ENCODE data around the gene KLRK1. TPM values are rescaled to one million over a fixed set of nuclear protein-coding genes. Genes with fewer than 3 reads are reported as not detected.
"Not testable (repeated sequence)": the region's sequence is repeated elsewhere in the genome, so short reads cannot be mapped to it uniquely, and the experiment has no call there.

Gene KLRK1
- total RNA-seq, 1 donor from 2014 or later = 12.8 TPM

GRCh38 chr12:10392394-10392930, 2.6 kb upstream of the KLRK1 start:
- Histone ChIP-seq H3K9me3 (no peaks in the 10 kb centered on the region), H3K36me3 (no peaks in the 10 kb centered on the region), H3K27me3 (no peaks in the 10 kb centered on the region), H3K4me1 (no peaks in the 10 kb centered on the region), H3K4me3 (no peak overlapping the region), H3K27ac (no peak overlapping the region)
- no peak for DNase-seq (ENCODE audit: extremely low spot score in 2 of 2)
- TF ChIP-seq POLR2AphosphoS5 (IDR thresholded peaks at IDR 0.05; ENCODE audit: insufficient read depth in 1 of 2, low read depth in 1 of 2) (no peak), POLR2A (IDR thresholded peaks at IDR 0.05) (no peak), CTCF (IDR thresholded peaks at IDR 0.05) (no peak)
- intact Hi-C loops (cut with DNase I) = no loop called here

- H3K9me3 ChIP-seq; H3K27me3 ChIP-seq; intact Hi-C loops (cut with DNase I); H3K4me1 ChIP-seq; H3K36me3 ChIP-seq; DNase-seq (ENCODE audit: extremely low spot score in 2 of 2); H3K4me3 ChIP-seq; H3K27ac ChIP-seq: not testable (repeated sequence)
These were observed 1.1 kb upstream of the KLRK1 start for GRCh38 chr12:10390991-10391390.

- Histone ChIP-seq H3K9me3 (no peaks in the 10 kb centered on the region), H3K36me3 (no peaks in the 10 kb centered on the region), H3K27ac (no peak overlapping the region), H3K4me3 (no peak overlapping the region), H3K4me1 (no peaks in the 10 kb centered on the region), H3K27me3 (no peaks in the 10 kb centered on the region)
- intact Hi-C loops (cut with DNase I) = no loop called here
- no peak for DNase-seq (ENCODE audit: extremely low spot score in 2 of 2)
- TF ChIP-seq POLR2AphosphoS5 (IDR thresholded peaks at IDR 0.05; ENCODE audit: insufficient read depth in 1 of 2, low read depth in 1 of 2) (no peak), POLR2A (IDR thresholded peaks at IDR 0.05) (no peak), CTCF (IDR thresholded peaks at IDR 0.05) (no peak)
These were observed 1.0 kb downstream of the KLRK1 start for GRCh38 chr12:10388624-10389413.

GRCh38 chr12:10387498-10387897, 2.3 kb downstream of the KLRK1 start:
- H3K27ac ChIP-seq; intact Hi-C loops (cut with DNase I); H3K36me3 ChIP-seq; H3K4me1 ChIP-seq; H3K27me3 ChIP-seq; DNase-seq (ENCODE audit: extremely low spot score in 2 of 2); H3K4me3 ChIP-seq; H3K9me3 ChIP-seq: not testable (repeated sequence)

- intact Hi-C loops (cut with DNase I) = no loop called here
- no peak for DNase-seq (ENCODE audit: extremely low spot score in 2 of 2)
- Histone ChIP-seq H3K9me3 (no peaks in the 10 kb centered on the region), H3K27ac (no peak overlapping the region), H3K4me3 (no peak overlapping the region), H3K4me1 (no peaks in the 10 kb centered on the region), H3K36me3 (no peaks in the 10 kb centered on the region), H3K27me3 (no peaks in the 10 kb centered on the region)
- no peak for TF ChIP-seq POLR2A (IDR thresholded peaks at IDR 0.05)
- no peak for TF ChIP-seq POLR2AphosphoS5 (IDR thresholded peaks at IDR 0.05; ENCODE audit: insufficient read depth in 1 of 2, low read depth in 1 of 2)
- no peak for TF ChIP-seq CTCF (IDR thresholded peaks at IDR 0.05)
These were observed 3.0 kb downstream of the KLRK1 start for GRCh38 chr12:10386857-10387256.

- intact Hi-C loops (cut with DNase I) = no loop called here
- Histone ChIP-seq H3K4me3 (no peak overlapping the region), H3K9me3 (no peaks in the 10 kb centered on the region), H3K36me3 (no peaks in the 10 kb centered on the region), H3K4me1 (no peaks in the 10 kb centered on the region), H3K27ac (no peak overlapping the region), H3K27me3 (no peaks in the 10 kb centered on the region)
- DNase-seq (ENCODE audit: extremely low spot score in 2 of 2) = no peak
- TF ChIP-seq POLR2A (IDR thresholded peaks at IDR 0.05) = no peak
- no peak for TF ChIP-seq POLR2AphosphoS5 (IDR thresholded peaks at IDR 0.05; ENCODE audit: insufficient read depth in 1 of 2, low read depth in 1 of 2)
- TF ChIP-seq CTCF (IDR thresholded peaks at IDR 0.05) = no peak
These were observed 4.7 kb downstream of the KLRK1 start for GRCh38 chr12:10385166-10385613.

All from vagina (tissue), 2 donors.